Omental fat pad (tissue), 4 donors: ENCODE measurements around the gene MOSPD3. TPM values are rescaled to one million over a fixed set of nuclear protein-coding genes. Genes with fewer than 3 reads are reported as not detected.
"Not testable (repeated sequence)": the region's sequence is repeated elsewhere in the genome, so short reads cannot be mapped to it uniquely, and the experiment has no call there.

Source experiments
- ATAC-seq: fragments of 150-250 bp; one replicate; pipeline ENCODE4 v1.9.1; 2016; ENCODE audit warnings: mild to moderate bottlenecking, moderate library complexity; ENCODE audit not compliant: low FRiP score
- DNase-seq: peaks from one replicate; pipeline ENCODE4 v3.0.0-alpha.2; 2019; ENCODE audit warnings: low spot score
- small RNA-seq: library from RNA; depleted of rRNA; stranded (forward); fragments of <200 nt; gene quantifications from one replicate; pipeline ENCODE3, GENCODE V24; 2016
- total RNA-seq, 4 donors: library from RNA; depleted of rRNA; stranded (reverse); fragments of >200 nt; gene quantifications; one replicate each; pipeline ENCODE4 v1.1.0, GENCODE V29; 2016
- TF ChIP-seq, protein P1 (sequence below), 3 donors: fragments of 450-650 bp; IDR thresholded peaks; one replicate each; pipeline ENCODE4 v1.5.1; 2016 to 2017; ENCODE audit warnings: antibody characterized with exemption in 3 of 3, mild to moderate bottlenecking in 3 of 3, moderate library complexity in 2 of 3

Gene MOSPD3
- total RNA-seq, 4 donors from 2014 or later = 5.4 to 8.9 (median 7.2) TPM

DNA sequence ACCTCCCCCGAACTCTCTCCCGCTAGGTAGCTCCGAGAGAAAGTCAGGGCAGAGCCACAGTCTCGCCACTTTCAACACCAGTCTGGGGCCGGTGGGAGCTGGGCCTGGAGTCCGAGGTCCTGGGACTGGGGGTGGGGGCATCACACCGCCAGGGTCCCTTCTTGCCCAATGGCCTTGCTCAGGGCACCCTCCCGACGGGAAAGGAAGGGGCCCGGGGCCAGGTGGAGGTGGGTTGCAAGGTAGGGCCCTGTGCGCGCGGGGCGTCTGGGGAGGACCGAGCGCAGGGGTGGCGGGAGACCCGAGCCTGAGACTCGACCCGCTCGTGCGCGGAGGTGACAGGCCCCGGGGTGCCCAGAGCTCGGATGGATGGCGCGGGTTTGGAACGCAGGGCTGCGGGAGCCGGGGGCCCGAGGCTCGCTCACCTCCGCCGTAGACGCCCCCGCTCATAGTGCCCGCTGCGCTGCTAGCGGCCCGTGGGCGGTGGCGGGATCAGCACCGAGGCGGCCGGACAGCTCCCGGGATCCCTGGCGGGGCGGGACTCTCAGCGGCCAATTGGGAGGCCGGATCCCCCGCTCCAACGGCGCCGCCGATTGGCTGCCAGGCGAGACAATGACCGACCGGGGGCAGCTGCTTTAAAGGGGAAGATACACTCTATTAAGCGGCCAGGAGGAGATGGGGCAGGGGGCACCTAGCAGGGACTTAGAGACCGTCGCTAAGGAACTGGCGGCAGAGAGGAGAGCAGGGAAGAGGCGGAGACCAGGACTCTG, 43.8 kb downstream of the MOSPD3 start, which contains the start of gene ACTL6B:
TSS of gene ACTL6B (minus strand) at position 541 of the 767 bp plus-strand sequence. CDS start at position 447, 94 bp downstream.
- TF ChIP-seq, protein P1, sequence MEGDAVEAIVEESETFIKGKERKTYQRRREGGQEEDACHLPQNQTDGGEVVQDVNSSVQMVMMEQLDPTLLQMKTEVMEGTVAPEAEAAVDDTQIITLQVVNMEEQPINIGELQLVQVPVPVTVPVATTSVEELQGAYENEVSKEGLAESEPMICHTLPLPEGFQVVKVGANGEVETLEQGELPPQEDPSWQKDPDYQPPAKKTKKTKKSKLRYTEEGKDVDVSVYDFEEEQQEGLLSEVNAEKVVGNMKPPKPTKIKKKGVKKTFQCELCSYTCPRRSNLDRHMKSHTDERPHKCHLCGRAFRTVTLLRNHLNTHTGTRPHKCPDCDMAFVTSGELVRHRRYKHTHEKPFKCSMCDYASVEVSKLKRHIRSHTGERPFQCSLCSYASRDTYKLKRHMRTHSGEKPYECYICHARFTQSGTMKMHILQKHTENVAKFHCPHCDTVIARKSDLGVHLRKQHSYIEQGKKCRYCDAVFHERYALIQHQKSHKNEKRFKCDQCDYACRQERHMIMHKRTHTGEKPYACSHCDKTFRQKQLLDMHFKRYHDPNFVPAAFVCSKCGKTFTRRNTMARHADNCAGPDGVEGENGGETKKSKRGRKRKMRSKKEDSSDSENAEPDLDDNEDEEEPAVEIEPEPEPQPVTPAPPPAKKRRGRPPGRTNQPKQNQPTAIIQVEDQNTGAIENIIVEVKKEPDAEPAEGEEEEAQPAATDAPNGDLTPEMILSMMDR (IDR thresholded peaks at IDR 0.05) = no peak
- peak; percentile 56 for ATAC-seq
- DNase-seq = no peak

DNA sequence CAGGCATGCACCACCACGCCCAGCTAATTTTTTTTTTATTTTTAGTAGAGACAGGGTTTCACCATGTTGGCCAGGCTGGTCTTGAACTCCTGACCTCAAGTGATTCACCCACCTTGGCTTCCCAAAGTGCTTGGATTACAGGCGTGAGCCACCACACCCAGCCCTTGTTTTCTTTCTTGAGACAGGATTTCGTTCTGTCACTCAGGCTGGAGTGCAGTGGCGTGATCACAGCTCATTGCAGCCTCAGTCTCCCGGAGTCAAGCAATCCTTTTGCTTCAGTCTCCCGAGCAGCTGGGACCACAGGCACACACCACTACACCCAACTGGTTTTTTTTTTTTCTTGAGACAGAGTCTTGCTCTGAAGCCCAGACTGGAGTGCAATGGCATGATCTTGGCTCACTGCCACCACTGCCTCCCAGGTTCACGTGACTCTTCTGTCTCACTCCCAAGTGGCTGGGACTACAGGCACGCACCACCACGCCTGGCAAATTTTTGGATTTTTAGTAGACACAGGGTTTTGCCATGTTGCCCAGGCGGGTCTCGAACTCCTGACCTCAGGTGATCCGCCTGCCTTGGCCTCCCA, 49.9 kb downstream of the MOSPD3 start:
- DNase-seq, ATAC-seq: not testable (repeated sequence)

Small RNA genes within 50 kb of the gene (small RNA-seq; reads per million reads assigned to genes)
- gene SAP25 = not detected

Other genes starting within 250 kb of the MOSPD3 start
- 10 to 100 TPM in 2 of 4 donors, 1 to 10 TPM in 2; 8.6 to 36.9 (median 13.4) TPM for gene PILRA, start 239.1 kb upstream of the MOSPD3 start, total RNA-seq
- gene ZCWPW1, start 183.8 kb upstream of the MOSPD3 start, total RNA-seq = 1 to 10 TPM; 2.8 to 5.8 (median 3.6) TPM
- 10 to 100 TPM; 23.6 to 49.5 (median 36.6) TPM for gene MEPCE, start 182.7 kb upstream of the MOSPD3 start, total RNA-seq
- 10 to 100 TPM in 3 of 4 donors, 1 to 10 TPM in 1; 6.1 to 22.2 (median 17.7) TPM for gene PPP1R35, start 176.0 kb upstream of the MOSPD3 start, total RNA-seq
- gene SPACDR, start 148.3 kb upstream of the MOSPD3 start, total RNA-seq = 1 to 10 TPM in 1 of 4 donors, under 1 TPM in 1, not detected in 2; 0.84 to 1.3 TPM
- 10 to 100 TPM; 15.6 to 36.4 (median 21.4) TPM for gene TSC22D4, start 133.3 kb upstream of the MOSPD3 start, total RNA-seq
- gene NYAP1, start 128.6 kb upstream of the MOSPD3 start, total RNA-seq = 1 to 10 TPM in 3 of 4 donors, under 1 TPM in 1; 0.63 to 3.6 (median 2.1) TPM
- 10 to 100 TPM; 10.6 to 45.0 (median 21.3) TPM for gene AGFG2, start 73.3 kb upstream of the MOSPD3 start, total RNA-seq
- gene SAP25, start 38.6 kb upstream of the MOSPD3 start, total RNA-seq = 1 to 10 TPM in 3 of 4 donors, not detected in 1; 1.1 to 4.7 (median 1.7) TPM
- gene LRCH4, start 26.4 kb upstream of the MOSPD3 start, total RNA-seq = 100 to 1,000 TPM in 1 of 4 donors, 10 to 100 TPM in 3; 51.8 to 108 (median 55.7) TPM
- gene FBXO24, start 26.2 kb upstream of the MOSPD3 start, total RNA-seq = under 1 TPM in 1 of 4 donors, not detected in 3; 0.36 TPM
- 10 to 100 TPM; 20.6 to 87.2 (median 40.5) TPM for gene PCOLCE, start 10.2 kb upstream of the MOSPD3 start, total RNA-seq
- under 1 TPM in 1 of 4 donors, not detected in 3; 0.60 TPM for gene TFR2, start 29.0 kb downstream of the MOSPD3 start, total RNA-seq
- not detected for gene ACTL6B, start 43.9 kb downstream of the MOSPD3 start, total RNA-seq
- gene GNB2, start 61.2 kb downstream of the MOSPD3 start, total RNA-seq = 100 to 1,000 TPM; 145 to 245 (median 203) TPM
- gene GIGYF1, start 81.7 kb downstream of the MOSPD3 start, total RNA-seq = 10 to 100 TPM; 17.7 to 44.0 (median 19.4) TPM
- 10 to 100 TPM; 17.5 to 39.9 (median 19.4) TPM for gene POP7, start 93.6 kb downstream of the MOSPD3 start, total RNA-seq
- not detected for gene EPO, start 107.9 kb downstream of the MOSPD3 start, total RNA-seq
- not detected for gene ZAN, start 121.1 kb downstream of the MOSPD3 start, total RNA-seq
- 10 to 100 TPM; 24.3 to 73.5 (median 37.4) TPM for gene EPHB4, start 215.0 kb downstream of the MOSPD3 start, total RNA-seq
- gene SLC12A9, start 240.2 kb downstream of the MOSPD3 start, total RNA-seq = 10 to 100 TPM in 3 of 4 donors, 1 to 10 TPM in 1; 9.6 to 29.0 (median 13.3) TPM